Esophagus (tissue), 2 donors: Measurements from ENCODE around the gene SUCLG2. TPM values are rescaled to one million over a fixed set of nuclear protein-coding genes. Genes with fewer than 3 reads are reported as not detected.

ENCODE experiments used
- H3K27ac ChIP-seq, 2 donors: one replicate each; pipeline ENCODE4 v1.5.1; 2013; ENCODE audit warnings: low read depth in 2 of 2, mild to moderate bottlenecking in 2 of 2, inconsistent platforms in 1 of 2, low read length in 1 of 2, moderate library complexity in 1 of 2
- H3K27me3 ChIP-seq, 2 donors: one replicate each; pipeline ENCODE4 v1.6.1; 2013; ENCODE audit warnings: low read length in 2 of 2, control low read depth in 1 of 2, mild to moderate bottlenecking in 1 of 2; ENCODE audit not compliant: insufficient read depth in 2 of 2, control insufficient read depth in 1 of 2
- H3K36me3 ChIP-seq, 2 donors: one replicate each; pipeline ENCODE4 v1.6.1; 2013; ENCODE audit warnings: low read length in 1 of 2; ENCODE audit not compliant: control insufficient read depth in 2 of 2, insufficient read depth in 2 of 2
- H3K4me1 ChIP-seq, 2 donors: one replicate each; pipeline ENCODE4 v1.6.1; 2013; ENCODE audit warnings: low read length in 1 of 2; ENCODE audit not compliant: control insufficient read depth in 2 of 2, insufficient read depth in 2 of 2
- H3K4me3 ChIP-seq, 2 donors: one replicate each; pipeline ENCODE4 v1.5.1; 2013; ENCODE audit warnings: low read length in 2 of 2, mild to moderate bottlenecking in 2 of 2, low read depth in 1 of 2, moderate library complexity in 1 of 2
- H3K9me3 ChIP-seq, 2 donors: one replicate each; pipeline ENCODE4 v1.6.1; 2013; ENCODE audit warnings: mild to moderate bottlenecking in 2 of 2, low read depth in 1 of 2, low read length in 1 of 2, moderate library complexity in 1 of 2; ENCODE audit not compliant: control insufficient read depth in 2 of 2, insufficient read depth in 1 of 2
- WGBS, 2 donors: extraction: QIAGEN DNeasy Blood & Tissue Kit; methylation state at CpG; one replicate each; pipeline ENCODE4 v1.1.7; 2013; 5-methylcytosine and 5-hydroxymethylcytosine counted together
- polyA plus RNA-seq, 2 donors: library from polyadenylated mRNA; stranded (reverse); fragments of 200-250 nt; gene quantifications; one replicate each; pipeline ENCODE4 v1.2.3, GENCODE V29; 2013
- donor health status: healthy with polysubstance abuse.
- donor health status: Bipolar disorder and iron deficiency.

The SUCLG2 gene
- polyA plus RNA-seq = 10 to 100 TPM; 21.1 to 32.5 TPM

- no peaks in the 10 kb centered on the region for H3K4me1 ChIP-seq
- WGBS, 2 donors = 0 to 1% methylated on average over 50 to 66 of the region's 66 CpGs
- no peaks in the 10 kb centered on the region for H3K36me3 ChIP-seq
- H3K4me3 ChIP-seq = peak within 1 kb of the TSS; percentile 93 to 96
- H3K27me3 ChIP-seq = no peaks in the 10 kb centered on the region
- no peaks in the 10 kb centered on the region for H3K9me3 ChIP-seq
- peak within 1 kb of the TSS; percentile 91 to 94 for H3K27ac ChIP-seq
Observed at GRCh38 chr3:67654099-67654843, at the start of gene SUCLG2. Gene SUCLG2 (minus strand): TSS chr3:67654612. CDS start chr3:67654586, 26 bp downstream.

GRCh38 chr3:67700596-67700995, 46.2 kb upstream of the SUCLG2 start:
- H3K4me3 ChIP-seq = no peak overlapping the region
- no peaks in the 10 kb centered on the region for H3K36me3 ChIP-seq
- H3K27ac ChIP-seq = no peak overlapping the region
- H3K9me3 ChIP-seq = no peaks in the 10 kb centered on the region
- H3K27me3 ChIP-seq = no peaks in the 10 kb centered on the region
- no peaks in the 10 kb centered on the region for H3K4me1 ChIP-seq
- WGBS, 2 donors = 85 to 93% methylated on average over 4 of the region's 4 CpGs

GRCh38 chr3:67699882-67700281, 45.5 kb upstream of the SUCLG2 start:
- H3K27me3 ChIP-seq = no peaks in the 10 kb centered on the region
- H3K9me3 ChIP-seq = no peaks in the 10 kb centered on the region
- 72 to 86% methylated on average over 5 of the region's 5 CpGs for WGBS, 2 donors
- H3K36me3 ChIP-seq = no peaks in the 10 kb centered on the region
- no peaks in the 10 kb centered on the region for H3K4me1 ChIP-seq
- no peak overlapping the region for H3K27ac ChIP-seq
- no peak overlapping the region for H3K4me3 ChIP-seq

GRCh38 chr3:67692621-67693020, 38.2 kb upstream of the SUCLG2 start:
- 72 to 74% methylated on average over 4 of the region's 4 CpGs for WGBS, 2 donors
- no peaks in the 10 kb centered on the region for H3K27me3 ChIP-seq
- H3K27ac ChIP-seq = no peak overlapping the region
- no peak overlapping the region for H3K4me3 ChIP-seq
- H3K9me3 ChIP-seq = no peaks in the 10 kb centered on the region
- no peaks in the 10 kb centered on the region for H3K36me3 ChIP-seq
- H3K4me1 ChIP-seq = no peaks in the 10 kb centered on the region

- WGBS, 2 donors = 79 to 83% methylated on average over 1 of the region's 1 CpG
- H3K4me1 ChIP-seq = no peaks in the 10 kb centered on the region
Observed at GRCh38 chr3:67691926-67692325, 37.5 kb upstream of the SUCLG2 start.

GRCh38 chr3:67691207-67691606, 36.8 kb upstream of the SUCLG2 start:
- H3K27ac ChIP-seq = no peak overlapping the region
- no peaks in the 10 kb centered on the region for H3K9me3 ChIP-seq
- H3K4me1 ChIP-seq = no peaks in the 10 kb centered on the region
- H3K4me3 ChIP-seq = no peak overlapping the region
- H3K27me3 ChIP-seq = no peaks in the 10 kb centered on the region
- WGBS, 2 donors = 84 to 87% methylated on average over 1 of the region's 1 CpG
- no peaks in the 10 kb centered on the region for H3K36me3 ChIP-seq

More at GRCh38 chr3:67691926-67692325, 37.5 kb upstream of the SUCLG2 start:
- Histone ChIP-seq H3K9me3 (no peaks in the 10 kb centered on the region), H3K36me3 (no peaks in the 10 kb centered on the region), H3K4me3 (no peak overlapping the region), H3K27me3 (no peaks in the 10 kb centered on the region), H3K27ac (no peak overlapping the region)

GRCh38 chr3:67689806-67690205, 35.4 kb upstream of the SUCLG2 start:
- WGBS, 2 donors = 71 to 86% methylated on average over 1 of the region's 1 CpG
- no peak overlapping the region for H3K4me3 ChIP-seq

GRCh38 chr3:67688231-67688630, 33.8 kb upstream of the SUCLG2 start:
- WGBS, 2 donors = 94 to 96% methylated on average over 2 of the region's 2 CpGs
- H3K36me3 ChIP-seq = no peaks in the 10 kb centered on the region
- H3K27me3 ChIP-seq = no peaks in the 10 kb centered on the region
- H3K9me3 ChIP-seq = no peaks in the 10 kb centered on the region
- H3K4me3 ChIP-seq = no peak overlapping the region
- H3K27ac ChIP-seq = no peak overlapping the region
- H3K4me1 ChIP-seq = no peaks in the 10 kb centered on the region

More at GRCh38 chr3:67689806-67690205, 35.4 kb upstream of the SUCLG2 start:
- H3K4me1 ChIP-seq = no peaks in the 10 kb centered on the region
- H3K27me3 ChIP-seq = no peaks in the 10 kb centered on the region
- no peak overlapping the region for H3K27ac ChIP-seq
- H3K36me3 ChIP-seq = no peaks in the 10 kb centered on the region
- no peaks in the 10 kb centered on the region for H3K9me3 ChIP-seq

GRCh38 chr3:67686069-67686468, 31.7 kb upstream of the SUCLG2 start:
- H3K27me3 ChIP-seq = no peaks in the 10 kb centered on the region
- H3K36me3 ChIP-seq = no peaks in the 10 kb centered on the region
- no peaks in the 10 kb centered on the region for H3K9me3 ChIP-seq
- no peak overlapping the region for H3K27ac ChIP-seq
- 89 to 91% methylated on average over 8 of the region's 8 CpGs for WGBS, 2 donors
- no peaks in the 10 kb centered on the region for H3K4me1 ChIP-seq
- H3K4me3 ChIP-seq = no peak overlapping the region

GRCh38 chr3:67685499-67685898, 31.1 kb upstream of the SUCLG2 start:
- 63 to 78% methylated on average over 1 of the region's 1 CpG for WGBS, 2 donors
- Histone ChIP-seq H3K27ac (no peak overlapping the region), H3K9me3 (no peaks in the 10 kb centered on the region), H3K4me1 (no peaks in the 10 kb centered on the region), H3K4me3 (no peak overlapping the region), H3K36me3 (no peaks in the 10 kb centered on the region), H3K27me3 (no peaks in the 10 kb centered on the region)
